ENCODE results near the gene FUCA2.

GRCh38 chr6:143528164-143528811 is 16.8 kb upstream of the FUCA2 start:
- TF ChIP-seq EZH2 (optimal IDR thresholded peaks at IDR 0.05; ENCODE audit: low read depth, low read length) (no peak), CTCF (IDR thresholded peaks at IDR 0.05; ENCODE audit: low read length) (no peak), EZH2phosphoT487 (IDR thresholded peaks at IDR 0.05; ENCODE audit: low read length) (no peak)
